ENCODE results near the gene FRMPD2. TPM values are rescaled to one million over a fixed set of nuclear protein-coding genes. Genes with fewer than 3 reads are reported as not detected.
"Not testable (repeated sequence)": the region's sequence is repeated elsewhere in the genome, so short reads cannot be mapped to it uniquely, and the experiment has no call there.

FRMPD2 gene
- total and polyA plus RNA-seq, 2 donors (not counting 3 experiments of a cell fraction or from before 2014, with no cell fraction given): 0.42 TPM; not detected in 1

GRCh38 chr10:48160163-48160562 is 114.3 kb downstream of the FRMPD2 start:
- CTCF ChIA-PET; H3K4me3 ChIP-seq (replicated peaks in 1 of 3; ENCODE audit: insufficient read depth in 1 of 3, low read depth in 1 of 3, low read length in 3 of 3); H2AFZ ChIP-seq (ENCODE audit: low read depth, low read length); dilution Hi-C loops (cut with MboI; ENCODE audit: extremely low pct_ligation_motif_present, low sequenced_read_pairs); H3K9me3 ChIP-seq (replicated peaks; ENCODE audit: control insufficient read depth, insufficient read depth, low read length); H3K79me2 ChIP-seq (ENCODE audit: control insufficient read depth, insufficient read depth, low read length); POLR2A ChIA-PET; H3K4me1 ChIP-seq (ENCODE audit: control insufficient read depth, extremely low read depth, insufficient read depth, low read length); FAIRE-seq; H3K9ac ChIP-seq (replicated peaks; ENCODE audit: extremely low read depth, insufficient read depth, low read length); H3K9me1 ChIP-seq (replicated peaks; ENCODE audit: control insufficient read depth, extremely low read depth, insufficient read depth, low read length); H3K36me3 ChIP-seq (ENCODE audit: control insufficient read depth in 2 of 2, extremely low read depth in 1 of 2, insufficient read depth in 2 of 2, low read length in 2 of 2); DNase-seq (ENCODE audit: low read depth, low spot score); H4K20me1 ChIP-seq (replicated peaks; ENCODE audit: control insufficient read depth, extremely low read depth, insufficient read depth, low read length); H3K27ac ChIP-seq (ENCODE audit: insufficient read depth, low read depth, low read length); intact Hi-C loops (cut with micrococcal nuclease); H3K4me2 ChIP-seq (ENCODE audit: insufficient read depth, low read length); BruUV-seq (replicated peaks); H3K27me3 ChIP-seq (ENCODE audit: control insufficient read depth in 2 of 2, insufficient read depth in 2 of 2, low read length in 2 of 2): not testable (repeated sequence)

GRCh38 chr10:48154211-48155140 is 120.0 kb downstream of the FRMPD2 start:
- intact Hi-C loops (cut with micrococcal nuclease); H3K9ac ChIP-seq (replicated peaks; ENCODE audit: extremely low read depth, insufficient read depth, low read length); H3K79me2 ChIP-seq (ENCODE audit: control insufficient read depth, insufficient read depth, low read length); CTCF ChIA-PET; H4K20me1 ChIP-seq (replicated peaks; ENCODE audit: control insufficient read depth, extremely low read depth, insufficient read depth, low read length); dilution Hi-C loops (cut with MboI; ENCODE audit: extremely low pct_ligation_motif_present, low sequenced_read_pairs); H3K4me1 ChIP-seq (ENCODE audit: control insufficient read depth, extremely low read depth, insufficient read depth, low read length); H3K9me1 ChIP-seq (replicated peaks; ENCODE audit: control insufficient read depth, extremely low read depth, insufficient read depth, low read length); H2AFZ ChIP-seq (ENCODE audit: low read depth, low read length); BruUV-seq (replicated peaks); POLR2A ChIA-PET; DNase-seq (ENCODE audit: low read depth, low spot score); H3K36me3 ChIP-seq (ENCODE audit: control insufficient read depth in 2 of 2, extremely low read depth in 1 of 2, insufficient read depth in 2 of 2, low read length in 2 of 2); H3K27me3 ChIP-seq (ENCODE audit: control insufficient read depth in 2 of 2, insufficient read depth in 2 of 2, low read length in 2 of 2); H3K27ac ChIP-seq (ENCODE audit: insufficient read depth, low read depth, low read length); H3K9me3 ChIP-seq (replicated peaks; ENCODE audit: control insufficient read depth, insufficient read depth, low read length); H3K4me3 ChIP-seq (replicated peaks in 1 of 3; ENCODE audit: insufficient read depth in 1 of 3, low read depth in 1 of 3, low read length in 3 of 3); H3K4me2 ChIP-seq (ENCODE audit: insufficient read depth, low read length); FAIRE-seq: not testable (repeated sequence)

GRCh38 chr10:48147643-48148042 is 126.9 kb downstream of the FRMPD2 start:
- dilution Hi-C loops (cut with MboI; ENCODE audit: extremely low pct_ligation_motif_present, low sequenced_read_pairs); H3K4me3 ChIP-seq (replicated peaks in 1 of 3; ENCODE audit: insufficient read depth in 1 of 3, low read depth in 1 of 3, low read length in 3 of 3); H3K27ac ChIP-seq (ENCODE audit: insufficient read depth, low read depth, low read length); CTCF ChIA-PET; H3K9ac ChIP-seq (replicated peaks; ENCODE audit: extremely low read depth, insufficient read depth, low read length); intact Hi-C loops (cut with micrococcal nuclease); H3K4me2 ChIP-seq (ENCODE audit: insufficient read depth, low read length); BruUV-seq (replicated peaks); H3K79me2 ChIP-seq (ENCODE audit: control insufficient read depth, insufficient read depth, low read length); H3K36me3 ChIP-seq (ENCODE audit: control insufficient read depth in 2 of 2, extremely low read depth in 1 of 2, insufficient read depth in 2 of 2, low read length in 2 of 2); H4K20me1 ChIP-seq (replicated peaks; ENCODE audit: control insufficient read depth, extremely low read depth, insufficient read depth, low read length); POLR2A ChIA-PET; FAIRE-seq; H3K9me1 ChIP-seq (replicated peaks; ENCODE audit: control insufficient read depth, extremely low read depth, insufficient read depth, low read length); H2AFZ ChIP-seq (ENCODE audit: low read depth, low read length); H3K27me3 ChIP-seq (ENCODE audit: control insufficient read depth in 2 of 2, insufficient read depth in 2 of 2, low read length in 2 of 2); H3K9me3 ChIP-seq (replicated peaks; ENCODE audit: control insufficient read depth, insufficient read depth, low read length); DNase-seq (ENCODE audit: low read depth, low spot score); H3K4me1 ChIP-seq (ENCODE audit: control insufficient read depth, extremely low read depth, insufficient read depth, low read length): not testable (repeated sequence)

GRCh38 chr10:48143721-48144642 is 130.5 kb downstream of the FRMPD2 start:
- H3K9me1 ChIP-seq (replicated peaks; ENCODE audit: control insufficient read depth, extremely low read depth, insufficient read depth, low read length); POLR2A ChIA-PET; H3K27me3 ChIP-seq (ENCODE audit: control insufficient read depth in 2 of 2, insufficient read depth in 2 of 2, low read length in 2 of 2); FAIRE-seq; CTCF ChIA-PET; BruUV-seq (replicated peaks); H3K79me2 ChIP-seq (ENCODE audit: control insufficient read depth, insufficient read depth, low read length); H3K4me3 ChIP-seq (replicated peaks in 1 of 3; ENCODE audit: insufficient read depth in 1 of 3, low read depth in 1 of 3, low read length in 3 of 3); H2AFZ ChIP-seq (ENCODE audit: low read depth, low read length); H4K20me1 ChIP-seq (replicated peaks; ENCODE audit: control insufficient read depth, extremely low read depth, insufficient read depth, low read length); H3K9me3 ChIP-seq (replicated peaks; ENCODE audit: control insufficient read depth, insufficient read depth, low read length); H3K4me1 ChIP-seq (ENCODE audit: control insufficient read depth, extremely low read depth, insufficient read depth, low read length); H3K4me2 ChIP-seq (ENCODE audit: insufficient read depth, low read length); intact Hi-C loops (cut with micrococcal nuclease); H3K27ac ChIP-seq (ENCODE audit: insufficient read depth, low read depth, low read length); H3K9ac ChIP-seq (replicated peaks; ENCODE audit: extremely low read depth, insufficient read depth, low read length); H3K36me3 ChIP-seq (ENCODE audit: control insufficient read depth in 2 of 2, extremely low read depth in 1 of 2, insufficient read depth in 2 of 2, low read length in 2 of 2); DNase-seq (ENCODE audit: low read depth, low spot score); dilution Hi-C loops (cut with MboI; ENCODE audit: extremely low pct_ligation_motif_present, low sequenced_read_pairs): not testable (repeated sequence)

All from endothelial cell of umbilical vein (primary cell).